Lung (tissue), 12 donors: Measurements from ENCODE around the gene JMJD7. TPM values are rescaled to one million over a fixed set of nuclear protein-coding genes. Genes with fewer than 3 reads are reported as not detected.

Experiments
- ATAC-seq: fragments of 200-7000 bp; cut with Tn5 transposase; one replicate; pipeline ENCODE4 v1.9.1; 2020; ENCODE audit warnings: moderate number of reproducible peaks; ENCODE audit not compliant: insufficient read depth, low FRiP score
- DNase-seq, 3 donors: peaks; one replicate each; pipeline ENCODE4 v3.0.0-alpha.2; 2013 to 2017
- H3K27ac ChIP-seq, 2 donors: one replicate each; pipeline ENCODE4 v1.5.1; 2013; ENCODE audit warnings: mild to moderate bottlenecking in 2 of 2, moderate library complexity in 2 of 2, control low read depth in 1 of 2, inconsistent platforms in 1 of 2, low read depth in 1 of 2, low read length in 1 of 2
- H3K27me3 ChIP-seq, 3 donors: one replicate each; pipeline ENCODE4 v1.5.1; 2013; ENCODE audit warnings: low read length in 2 of 3; ENCODE audit not compliant: control insufficient read depth in 3 of 3, insufficient read depth in 3 of 3
- H3K36me3 ChIP-seq, 4 donors: one replicate each; pipeline ENCODE4 v1.5.1; 2013; ENCODE audit warnings: low read length in 4 of 4, mild to moderate bottlenecking in 1 of 4, moderate library complexity in 1 of 4; ENCODE audit not compliant: control insufficient read depth in 4 of 4, insufficient read depth in 4 of 4
- H3K4me1 ChIP-seq, 5 donors: one replicate each; pipeline ENCODE4 v1.5.1; 2013; ENCODE audit warnings: low read length in 5 of 5, mild to moderate bottlenecking in 2 of 5, moderate library complexity in 1 of 5; ENCODE audit not compliant: control insufficient read depth in 5 of 5, insufficient read depth in 5 of 5
- H3K4me3 ChIP-seq: one replicate; pipeline ENCODE4 v1.5.1; 2013; ENCODE audit warnings: mild to moderate bottlenecking, control low read depth, moderate library complexity
- H3K9ac ChIP-seq, 2 donors: one replicate each; pipeline ENCODE4 v1.5.1; 2013; ENCODE audit warnings: low read length in 2 of 2, control low read depth in 1 of 2; ENCODE audit not compliant: insufficient read depth in 1 of 2
- H3K9me3 ChIP-seq, 4 donors: one replicate each; pipeline ENCODE4 v1.5.1; 2013; ENCODE audit warnings: low read length in 3 of 4, mild to moderate bottlenecking in 1 of 4, moderate library complexity in 1 of 4; ENCODE audit not compliant: control insufficient read depth in 4 of 4, insufficient read depth in 3 of 4
- CTCF ChIP-seq: IDR thresholded peaks from 2 replicates; pipeline ENCODE4 v1.5.1; 2012; ENCODE audit warnings: mild to moderate bottlenecking; ENCODE audit errors: control extremely low read depth, extremely low read depth
- WGBS, 2 donors: extraction: QIAGEN DNeasy Blood & Tissue Kit; methylation state at CpG; one replicate each; pipeline ENCODE4 v1.1.7; 2013; 5-methylcytosine and 5-hydroxymethylcytosine counted together
- polyA plus RNA-seq, 2 donors: library from polyadenylated mRNA; stranded (reverse); fragments of 200-250 nt; gene quantifications; one replicate each; pipeline ENCODE4 v1.2.1, GENCODE V29; 2013
- total RNA-seq, 2 donors: library from RNA; depleted of rRNA in 1 of 2; stranded (reverse); fragments of >200 nt in 1 of 2; gene quantifications; one replicate each; pipeline ENCODE4 v1.2.1, GENCODE V29; 2014 to 2021
- donor health status: control.
- donor health status: control.
- donor health status: Bipolar disorder and iron deficiency.
- donor health status: healthy.
- donor health status: DM: yes; HTN: yes; CAD: no.

JMJD7 gene
- total and polyA plus RNA-seq, 4 donors = 13.2 to 28.1 (median 21.3) TPM

GRCh38 chr15:41884458-41884857 lies 56.6 kb downstream of the JMJD7 start:
- no peaks in the 10 kb centered on the region for H3K9me3 ChIP-seq
- peaks cover 0 to 8% (median 0%) of the 10 kb centered on the region in 5 donors for H3K4me1 ChIP-seq
- no peaks in the 10 kb centered on the region for H3K36me3 ChIP-seq
- no peak for TF ChIP-seq CTCF
- DNase-seq = no peak
- no peak overlapping the region for H3K27ac ChIP-seq
- H3K9ac ChIP-seq = no peak overlapping the region
- 88 to 96% methylated on average over 7 of the region's 7 CpGs for WGBS, 2 donors
- ATAC-seq = no peak
- H3K27me3 ChIP-seq = peaks cover 0 to 3% (median 0%) of the 10 kb centered on the region in 3 donors
- H3K4me3 ChIP-seq = no peak overlapping the region

DNA sequence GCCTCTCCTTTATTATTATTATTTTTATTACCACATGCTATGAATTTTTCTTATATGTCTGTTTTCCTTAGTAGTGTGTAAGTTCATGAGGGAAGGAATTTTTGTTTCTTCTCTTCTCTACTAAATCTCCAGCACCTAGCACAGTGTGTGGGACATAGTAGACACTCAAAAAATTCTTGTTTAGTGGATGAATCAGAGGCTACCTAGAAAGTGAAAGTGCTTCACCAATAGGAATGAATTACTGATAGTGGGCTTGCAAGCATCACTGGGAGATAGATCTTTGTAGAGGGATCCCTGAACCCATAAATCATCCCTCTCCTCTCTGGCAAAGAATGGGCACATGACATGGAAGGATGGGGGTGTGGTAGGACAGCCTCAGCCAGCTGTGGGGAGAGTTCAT lies 57.4 kb downstream of the JMJD7 start:
- no peak for TF ChIP-seq CTCF

GRCh38 chr15:41885841-41886240 lies 57.9 kb downstream of the JMJD7 start:
- peaks cover 0 to 3% (median 0%) of the 10 kb centered on the region in 3 donors for H3K27me3 ChIP-seq
- WGBS, 2 donors = 98% methylated on average over 14 of the region's 14 CpGs
- H3K36me3 ChIP-seq = no peaks in the 10 kb centered on the region
- no peak for ATAC-seq
- no peak for TF ChIP-seq CTCF
- H3K9ac ChIP-seq = no peak overlapping the region
- no peak for DNase-seq
- H3K4me1 ChIP-seq = peaks cover 0 to 8% (median 0%) of the 10 kb centered on the region in 5 donors
- no peaks in the 10 kb centered on the region for H3K9me3 ChIP-seq
- H3K4me3 ChIP-seq = no peak overlapping the region
- H3K27ac ChIP-seq = no peak overlapping the region

More for the DNA sequence above, 57.4 kb downstream of the JMJD7 start:
- ATAC-seq (no peak), DNase-seq (no peak)
- H3K36me3 ChIP-seq = no peaks in the 10 kb centered on the region
- peaks cover 0 to 3% (median 0%) of the 10 kb centered on the region in 3 donors for H3K27me3 ChIP-seq
- no peak overlapping the region for H3K4me3 ChIP-seq
- peaks cover 0 to 8% (median 0%) of the 10 kb centered on the region in 5 donors for H3K4me1 ChIP-seq
- no peak overlapping the region for H3K9ac ChIP-seq
- no peaks in the 10 kb centered on the region for H3K9me3 ChIP-seq
- no peak overlapping the region for H3K27ac ChIP-seq

DNA sequence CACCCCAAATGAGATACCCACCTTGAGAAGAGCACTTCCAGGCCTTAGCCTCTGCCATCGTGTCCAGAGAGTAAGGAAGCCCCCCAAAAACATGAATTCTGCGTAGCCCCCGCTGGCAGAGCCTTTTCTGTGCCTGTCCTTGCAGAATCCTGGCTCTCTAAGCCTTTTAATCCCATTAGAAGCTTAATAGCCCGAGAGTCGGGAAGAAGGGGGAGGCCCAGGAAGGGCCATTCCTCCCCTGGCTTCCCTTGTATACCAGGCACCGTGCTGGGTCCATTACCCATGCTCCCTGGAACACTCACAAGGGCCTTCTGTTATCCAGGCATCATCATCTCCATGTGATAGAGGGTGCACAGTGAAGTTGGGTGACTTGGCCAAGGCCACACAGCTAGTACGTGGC lies 58.8 kb downstream of the JMJD7 start:
- Histone ChIP-seq H3K36me3 (no peaks in the 10 kb centered on the region), H3K27ac (no peak overlapping the region), H3K9me3 (no peaks in the 10 kb centered on the region), H3K27me3 (no peaks in the 10 kb centered on the region), H3K4me1 (peaks cover 0 to 8% (median 0%) of the 10 kb centered on the region in 5 donors), H3K4me3 (no peak overlapping the region), H3K9ac (no peak overlapping the region)
- ATAC-seq = no peak
- no peak for TF ChIP-seq CTCF
- DNase-seq = no peak
- WGBS, 2 donors = 95 to 96% methylated on average over 7 of the region's 7 CpGs
